ENCODE results near the gene SLC22A17.

- TF ChIP-seq, protein P1, sequence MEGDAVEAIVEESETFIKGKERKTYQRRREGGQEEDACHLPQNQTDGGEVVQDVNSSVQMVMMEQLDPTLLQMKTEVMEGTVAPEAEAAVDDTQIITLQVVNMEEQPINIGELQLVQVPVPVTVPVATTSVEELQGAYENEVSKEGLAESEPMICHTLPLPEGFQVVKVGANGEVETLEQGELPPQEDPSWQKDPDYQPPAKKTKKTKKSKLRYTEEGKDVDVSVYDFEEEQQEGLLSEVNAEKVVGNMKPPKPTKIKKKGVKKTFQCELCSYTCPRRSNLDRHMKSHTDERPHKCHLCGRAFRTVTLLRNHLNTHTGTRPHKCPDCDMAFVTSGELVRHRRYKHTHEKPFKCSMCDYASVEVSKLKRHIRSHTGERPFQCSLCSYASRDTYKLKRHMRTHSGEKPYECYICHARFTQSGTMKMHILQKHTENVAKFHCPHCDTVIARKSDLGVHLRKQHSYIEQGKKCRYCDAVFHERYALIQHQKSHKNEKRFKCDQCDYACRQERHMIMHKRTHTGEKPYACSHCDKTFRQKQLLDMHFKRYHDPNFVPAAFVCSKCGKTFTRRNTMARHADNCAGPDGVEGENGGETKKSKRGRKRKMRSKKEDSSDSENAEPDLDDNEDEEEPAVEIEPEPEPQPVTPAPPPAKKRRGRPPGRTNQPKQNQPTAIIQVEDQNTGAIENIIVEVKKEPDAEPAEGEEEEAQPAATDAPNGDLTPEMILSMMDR (IDR thresholded peaks at IDR 0.05): no peak
- no peak for TF ChIP-seq EP300 (IDR thresholded peaks at IDR 0.05)
- no peak for TF ChIP-seq POLR2A (IDR thresholded peaks at IDR 0.05)
Measured at GRCh38 chr14:23347406-23348296, 5.0 kb downstream of the SLC22A17 start.

Data from ovary (tissue), 3 donors.